Myocyte (in vitro differentiated cells): ENCODE data around the gene SNX15. TPM values are rescaled to one million over a fixed set of nuclear protein-coding genes. Genes with fewer than 3 reads are reported as not detected.
"Not testable (repeated sequence)": the region's sequence is repeated elsewhere in the genome, so short reads cannot be mapped to it uniquely, and the experiment has no call there.

Experiments
- DNase-seq: peaks from one replicate; pipeline ENCODE4 v3.0.0-alpha.2; 2012; ENCODE audit warnings: low read depth
- polyA plus RNA-seq: library from polyadenylated mRNA; unstranded; fragments of >200 nt; gene quantifications from one replicate; pipeline ENCODE4 v1.2.1, GENCODE V29; 2012; ENCODE audit warnings: missing spikeins
- total RNA-seq: library from RNA; depleted of rRNA; stranded (reverse); fragments of >200 nt; gene quantifications from 2 replicates; pipeline ENCODE4 v1.2.3, GENCODE V29; 2014

SNX15 gene
- total RNA-seq, result 12.5 and 21.3 TPM in 2 replicates
- 21.8 TPM for polyA plus RNA-seq

- peak; percentile 98 for DNase-seq
Observed at GRCh38 chr11:65027213-65028067, at the start of gene SNX15. TSS of gene SNX15 (plus strand) at chr11:65027439. CDS start at chr11:65027538, 99 bp downstream.

GRCh38 chr11:64983339-64983738 is 43.9 kb upstream of the SNX15 start:
- DNase-seq, result not testable (repeated sequence)

- DNase-seq, result no peak
Observed at GRCh38 chr11:64987998-64988854, 39.0 kb upstream of the SNX15 start.

GRCh38 chr11:64989416-64989815 is 37.8 kb upstream of the SNX15 start:
- no peak for DNase-seq

GRCh38 chr11:64990222-64990923 is 36.9 kb upstream of the SNX15 start:
- DNase-seq, result no peak

- DNase-seq, result no peak
Observed at GRCh38 chr11:64994318-64994717, 32.9 kb upstream of the SNX15 start.

GRCh38 chr11:64996327-64996709 is 30.9 kb upstream of the SNX15 start:
- DNase-seq, result no peak

GRCh38 chr11:64996710-64997380 is 30.4 kb upstream of the SNX15 start, which contains the start of gene BATF2:
TSS of gene BATF2 (minus strand) at chr11:64996971. CDS start at chr11:64996914, 57 bp downstream.
- DNase-seq, result peak; percentile 89

GRCh38 chr11:64998141-64998540 is 29.1 kb upstream of the SNX15 start:
- no peak for DNase-seq

GRCh38 chr11:64998690-64999431 is 28.4 kb upstream of the SNX15 start:
- DNase-seq, result peak; percentile 46

- no peak for DNase-seq
Observed at GRCh38 chr11:64999478-64999877, 27.8 kb upstream of the SNX15 start.

- no peak for DNase-seq
Observed at GRCh38 chr11:65002706-65003105, 24.5 kb upstream of the SNX15 start.

GRCh38 chr11:65003282-65003681 is 24.0 kb upstream of the SNX15 start:
- peak; percentile 48 for DNase-seq

- not testable (repeated sequence) for DNase-seq
Observed at GRCh38 chr11:65003968-65004367, 23.3 kb upstream of the SNX15 start.

- DNase-seq, result no peak
Observed at GRCh38 chr11:65008016-65008415, 19.2 kb upstream of the SNX15 start.

- DNase-seq, result no peak
Observed at GRCh38 chr11:65008873-65009272, 18.4 kb upstream of the SNX15 start.

- DNase-seq, result peak; percentile 91
Observed at GRCh38 chr11:65013130-65013887, 13.9 kb upstream of the SNX15 start.

- DNase-seq, result peak; percentile 92
Observed at GRCh38 chr11:65013888-65014725, 13.1 kb upstream of the SNX15 start, which contains the start of gene ARL2. TSS of gene ARL2 (plus strand) at chr11:65014160. CDS start at chr11:65014208, 48 bp downstream.
